ENCODE results near the gene PRRC2A. TPM values are rescaled to one million over a fixed set of nuclear protein-coding genes. Genes with fewer than 3 reads are reported as not detected.

PRRC2A gene
- polyA plus RNA-seq, 3 donors: 209 to 221 (median 210) TPM

Other genes starting within 250 kb of the PRRC2A start
- gene MICA, start 217.1 kb upstream of the PRRC2A start, polyA plus RNA-seq (ENCODE audit: insufficient read length in 3 of 3): 10 to 100 TPM in 2 of 3 donors, 1 to 10 TPM in 1; 7.0 to 11.8 (median 11.4) TPM
- 1 to 10 TPM; 1.4 to 1.9 (median 1.4) TPM for gene MICB, start 122.6 kb upstream of the PRRC2A start, polyA plus RNA-seq (ENCODE audit: insufficient read length in 3 of 3)
- gene MCCD1, start 91.8 kb upstream of the PRRC2A start, polyA plus RNA-seq (ENCODE audit: insufficient read length in 3 of 3): 10 to 100 TPM; 19.5 to 24.1 (median 21.9) TPM
- 100 to 1,000 TPM; 563 to 680 (median 632) TPM for gene DDX39B, start 78.7 kb upstream of the PRRC2A start, polyA plus RNA-seq (ENCODE audit: insufficient read length in 3 of 3)
- 10 to 100 TPM in 1 of 3 donors, 1 to 10 TPM in 2; 6.5 to 11.3 (median 7.5) TPM for gene ATP6V1G2, start 74.1 kb upstream of the PRRC2A start, polyA plus RNA-seq (ENCODE audit: insufficient read length in 3 of 3)
- gene NFKBIL1, start 73.1 kb upstream of the PRRC2A start, polyA plus RNA-seq (ENCODE audit: insufficient read length in 3 of 3): 10 to 100 TPM; 22.1 to 30.3 (median 26.5) TPM
- gene LTA, start 48.4 kb upstream of the PRRC2A start, polyA plus RNA-seq (ENCODE audit: insufficient read length in 3 of 3): under 1 TPM; 0.27 to 0.42 (median 0.30) TPM
- under 1 TPM in 1 of 3 donors, not detected in 2; 0.19 TPM for gene TNF, start 45.1 kb upstream of the PRRC2A start, polyA plus RNA-seq (ENCODE audit: insufficient read length in 3 of 3)
- 1 to 10 TPM; 1.8 to 2.7 (median 2.0) TPM for gene LTB, start 38.3 kb upstream of the PRRC2A start, polyA plus RNA-seq (ENCODE audit: insufficient read length in 3 of 3)
- 1 to 10 TPM; 5.0 to 6.7 (median 5.1) TPM for gene LST1, start 34.4 kb upstream of the PRRC2A start, polyA plus RNA-seq (ENCODE audit: insufficient read length in 3 of 3)
- gene NCR3, start 27.7 kb upstream of the PRRC2A start, polyA plus RNA-seq (ENCODE audit: insufficient read length in 3 of 3): under 1 TPM in 1 of 3 donors, not detected in 2; 0.43 TPM
- gene AIF1, start 5.5 kb upstream of the PRRC2A start, polyA plus RNA-seq (ENCODE audit: insufficient read length in 3 of 3): 10 to 100 TPM; 66.1 to 77.7 (median 74.7) TPM
- 100 to 1,000 TPM; 245 to 281 (median 259) TPM for gene BAG6, start 31.9 kb downstream of the PRRC2A start, polyA plus RNA-seq (ENCODE audit: insufficient read length in 3 of 3)
- gene APOM, start 35.2 kb downstream of the PRRC2A start, polyA plus RNA-seq (ENCODE audit: insufficient read length in 3 of 3): 100 to 1,000 TPM; 109 to 116 (median 110) TPM
- 10 to 100 TPM; 19.6 to 24.4 (median 20.5) TPM for gene C6orf47, start 40.1 kb downstream of the PRRC2A start, polyA plus RNA-seq (ENCODE audit: insufficient read length in 3 of 3)
- gene GPANK1, start 44.3 kb downstream of the PRRC2A start, polyA plus RNA-seq (ENCODE audit: insufficient read length in 3 of 3): 10 to 100 TPM; 26.2 to 33.9 (median 33.8) TPM
- gene CSNK2B, start 45.4 kb downstream of the PRRC2A start, polyA plus RNA-seq (ENCODE audit: insufficient read length in 3 of 3): 100 to 1,000 TPM; 227 to 252 (median 236) TPM
- gene LY6G5B, start 49.3 kb downstream of the PRRC2A start, polyA plus RNA-seq (ENCODE audit: insufficient read length in 3 of 3): 10 to 100 TPM; 19.0 to 38.1 (median 35.1) TPM
- 1 to 10 TPM; 2.6 to 4.3 (median 3.6) TPM for gene LY6G5C, start 60.4 kb downstream of the PRRC2A start, polyA plus RNA-seq (ENCODE audit: insufficient read length in 3 of 3)
- 10 to 100 TPM; 63.2 to 68.7 (median 63.5) TPM for gene ABHD16A, start 82.6 kb downstream of the PRRC2A start, polyA plus RNA-seq (ENCODE audit: insufficient read length in 3 of 3)
- gene LY6G6F, start 86.2 kb downstream of the PRRC2A start, polyA plus RNA-seq (ENCODE audit: insufficient read length in 3 of 3): 1 to 10 TPM in 2 of 3 donors, under 1 TPM in 1; 0.43 to 1.0 (median 1.0) TPM
- not detected for gene LY6G6D, start 94.6 kb downstream of the PRRC2A start, polyA plus RNA-seq (ENCODE audit: insufficient read length in 3 of 3)
- gene LY6G6C, start 101.0 kb downstream of the PRRC2A start, polyA plus RNA-seq (ENCODE audit: insufficient read length in 3 of 3): under 1 TPM; 0.28 to 0.89 (median 0.69) TPM
- 1 to 10 TPM; 1.5 to 1.9 (median 1.7) TPM for gene MPIG6B, start 102.7 kb downstream of the PRRC2A start, polyA plus RNA-seq (ENCODE audit: insufficient read length in 3 of 3)
- gene DDAH2, start 108.6 kb downstream of the PRRC2A start, polyA plus RNA-seq (ENCODE audit: insufficient read length in 3 of 3): 100 to 1,000 TPM; 189 to 234 (median 211) TPM
- 100 to 1,000 TPM; 280 to 320 (median 296) TPM for gene CLIC1, start 115.8 kb downstream of the PRRC2A start, polyA plus RNA-seq (ENCODE audit: insufficient read length in 3 of 3)
- 10 to 100 TPM; 18.1 to 54.6 (median 52.1) TPM for gene MSH5, start 119.3 kb downstream of the PRRC2A start, polyA plus RNA-seq (ENCODE audit: insufficient read length in 3 of 3)
- 10 to 100 TPM in 2 of 3 donors, 1 to 10 TPM in 1; 5.6 to 13.8 (median 10.7) TPM for gene SAPCD1, start 141.9 kb downstream of the PRRC2A start, polyA plus RNA-seq (ENCODE audit: insufficient read length in 3 of 3)
- gene VWA7, start 156.6 kb downstream of the PRRC2A start, polyA plus RNA-seq (ENCODE audit: insufficient read length in 3 of 3): 10 to 100 TPM in 2 of 3 donors, 1 to 10 TPM in 1; 8.8 to 14.0 (median 13.1) TPM
- 10 to 100 TPM; 60.0 to 71.2 (median 65.2) TPM for gene VARS1, start 175.0 kb downstream of the PRRC2A start, polyA plus RNA-seq (ENCODE audit: insufficient read length in 3 of 3)
- 10 to 100 TPM; 79.4 to 84.0 (median 81.1) TPM for gene LSM2, start 186.3 kb downstream of the PRRC2A start, polyA plus RNA-seq (ENCODE audit: insufficient read length in 3 of 3)
- gene HSPA1L, start 194.6 kb downstream of the PRRC2A start, polyA plus RNA-seq (ENCODE audit: insufficient read length in 3 of 3): 1 to 10 TPM; 3.7 to 4.6 (median 3.8) TPM
- 100 to 1,000 TPM; 104 to 122 (median 112) TPM for gene HSPA1A, start 194.8 kb downstream of the PRRC2A start, polyA plus RNA-seq (ENCODE audit: insufficient read length in 3 of 3)
- gene HSPA1B, start 207.0 kb downstream of the PRRC2A start, polyA plus RNA-seq (ENCODE audit: insufficient read length in 3 of 3): 100 to 1,000 TPM; 125 to 178 (median 158) TPM
- gene NEU1, start 242.1 kb downstream of the PRRC2A start, polyA plus RNA-seq (ENCODE audit: insufficient read length in 3 of 3): 10 to 100 TPM; 78.1 to 85.5 (median 82.5) TPM